Measurements from ENCODE around the gene UNC13D. TPM values are rescaled to one million over a fixed set of nuclear protein-coding genes. Genes with fewer than 3 reads are reported as not detected.
"Not testable (repeated sequence)": the region's sequence is repeated elsewhere in the genome, so short reads cannot be mapped to it uniquely, and the experiment has no call there.

The UNC13D gene
- total RNA-seq, 1 donor from 2014 or later, result 185 TPM

DNA sequence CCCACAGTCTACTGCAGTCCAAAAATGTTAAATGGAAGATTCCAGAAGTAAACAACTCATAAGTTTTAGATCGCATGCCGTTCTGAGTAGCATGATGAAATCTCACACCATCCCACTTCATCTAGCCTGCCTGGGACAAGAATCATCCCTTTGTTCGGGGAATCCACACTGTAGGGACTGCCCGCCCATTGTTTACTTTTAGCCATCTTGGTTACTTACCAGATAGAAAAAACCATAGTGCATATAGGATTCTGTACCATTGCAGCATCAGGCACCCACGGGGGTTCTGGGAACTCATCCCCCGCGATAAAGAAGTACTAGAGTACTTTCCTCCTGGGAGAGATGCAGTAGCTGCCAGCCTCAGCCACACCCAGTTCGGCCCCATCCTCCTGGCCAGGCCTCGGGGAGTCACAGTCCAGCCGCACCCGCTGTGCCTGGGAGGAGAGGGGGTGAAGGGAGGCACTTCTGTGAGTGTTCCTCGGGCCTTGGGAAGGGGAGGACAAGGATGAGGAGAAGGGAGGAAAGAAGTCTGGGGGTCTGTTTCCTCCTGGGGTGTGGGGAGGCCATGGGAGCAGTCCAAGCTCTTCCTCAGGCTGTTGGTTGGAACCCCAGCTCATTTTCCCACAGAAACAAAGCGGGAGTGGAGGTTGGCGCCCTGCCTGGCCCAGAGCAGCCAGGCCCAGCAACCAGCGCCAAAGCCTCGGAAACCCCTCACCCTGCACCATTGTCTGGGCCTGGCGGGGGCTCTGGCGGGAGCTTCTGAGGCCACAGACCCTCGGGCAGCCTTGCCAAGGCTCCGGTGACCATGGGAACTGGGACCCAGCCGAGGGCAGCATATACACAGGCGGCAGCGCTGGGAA is 25.3 kb upstream of the UNC13D start:
- no peak overlapping the region for H3K4me3 Mint-ChIP-seq
- DNase-seq (ENCODE audit: low spot score), result no peak
- H3K9me3 Mint-ChIP-seq, result no peaks in the 10 kb centered on the region
- no peaks in the 10 kb centered on the region for H3K27me3 Mint-ChIP-seq (ENCODE audit: insufficient read depth)
- intact Hi-C loops (cut with micrococcal nuclease), result no loop called here
- H3K4me1 Mint-ChIP-seq (ENCODE audit: low read depth), result peaks cover 34% of the 10 kb centered on the region
- H3K36me3 Mint-ChIP-seq (ENCODE audit: low read depth), result no peaks in the 10 kb centered on the region
- H3K27ac Mint-ChIP-seq, result no peak overlapping the region

DNA sequence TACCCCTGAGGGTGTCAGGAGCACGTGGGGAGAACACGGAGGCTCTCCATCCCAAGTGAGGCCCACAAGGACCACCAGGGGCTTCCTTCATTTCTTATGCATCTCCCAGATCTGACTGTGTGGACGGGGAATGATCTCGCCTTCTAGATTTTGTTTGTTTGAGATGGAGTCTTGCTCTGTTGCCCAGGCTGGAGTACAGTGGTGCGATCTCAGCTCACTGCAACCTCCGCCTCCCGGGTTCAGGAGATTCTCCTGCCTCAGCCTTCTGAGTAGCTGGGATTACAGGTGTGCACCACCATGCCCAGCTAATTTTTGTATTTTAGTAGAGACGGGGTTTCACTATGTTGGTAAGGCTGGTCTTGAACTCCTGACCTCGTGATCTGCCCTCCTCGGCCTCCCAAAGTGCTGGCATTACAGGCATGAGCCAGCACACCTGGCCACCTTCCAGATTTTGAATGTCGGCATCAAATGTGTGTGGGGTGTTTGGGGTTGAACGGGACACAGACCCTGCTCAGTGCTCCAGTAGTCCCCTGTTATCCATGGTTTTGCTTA is 24.6 kb upstream of the UNC13D start:
- H3K27ac Mint-ChIP-seq; DNase-seq (ENCODE audit: low spot score); H3K4me3 Mint-ChIP-seq; intact Hi-C loops (cut with micrococcal nuclease); H3K27me3 Mint-ChIP-seq (ENCODE audit: insufficient read depth); H3K36me3 Mint-ChIP-seq (ENCODE audit: low read depth); H3K9me3 Mint-ChIP-seq: not testable (repeated sequence)
- peaks cover 36% of the 10 kb centered on the region for H3K4me1 Mint-ChIP-seq (ENCODE audit: low read depth)

DNA sequence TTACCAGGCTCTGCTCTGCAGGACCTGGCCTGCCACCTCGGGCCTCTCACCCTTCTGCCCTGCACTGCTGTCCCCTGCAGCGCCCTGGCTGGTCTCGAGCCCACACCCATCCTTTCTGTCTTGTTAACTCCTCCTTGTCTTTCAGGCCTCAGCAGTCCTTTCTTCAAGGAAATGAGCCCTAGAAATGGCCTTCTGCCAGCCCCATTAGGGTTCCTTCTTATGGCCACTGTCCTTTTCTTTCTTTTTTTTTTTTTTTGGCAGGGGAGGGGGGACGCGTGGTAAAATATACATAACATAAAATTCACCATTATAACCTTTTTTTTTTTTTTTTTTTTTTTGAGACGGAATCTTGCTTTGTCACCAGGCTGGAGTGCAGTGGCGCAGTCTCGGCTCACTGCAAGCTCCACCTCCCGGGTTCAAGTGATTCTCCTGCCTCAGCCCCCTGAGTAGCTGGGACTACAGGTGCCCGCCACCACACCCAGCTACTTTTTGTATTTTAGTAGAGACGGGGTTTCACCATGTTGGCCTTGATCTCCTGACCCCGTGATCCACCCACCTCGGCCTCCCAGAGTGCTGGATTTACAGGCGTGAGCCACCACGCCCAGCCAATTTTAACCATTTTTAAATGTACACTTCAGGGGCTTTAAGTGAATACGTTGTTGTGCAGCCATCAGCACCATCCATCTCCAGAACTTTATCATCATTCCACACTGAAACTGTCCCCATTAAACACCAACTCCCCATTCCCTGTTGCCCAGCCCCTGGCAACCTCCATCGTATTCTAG is 21.4 kb upstream of the UNC13D start:
- DNase-seq (ENCODE audit: low spot score); H3K27me3 Mint-ChIP-seq (ENCODE audit: insufficient read depth); H3K9me3 Mint-ChIP-seq; H3K36me3 Mint-ChIP-seq (ENCODE audit: low read depth); intact Hi-C loops (cut with micrococcal nuclease): not testable (repeated sequence)
- Mint-ChIP-seq H3K4me3 (peak overlapping the region; percentile 50), H3K4me1 (ENCODE audit: low read depth) (peaks cover 21% of the 10 kb centered on the region), H3K27ac (peak overlapping the region; percentile 82)

DNA sequence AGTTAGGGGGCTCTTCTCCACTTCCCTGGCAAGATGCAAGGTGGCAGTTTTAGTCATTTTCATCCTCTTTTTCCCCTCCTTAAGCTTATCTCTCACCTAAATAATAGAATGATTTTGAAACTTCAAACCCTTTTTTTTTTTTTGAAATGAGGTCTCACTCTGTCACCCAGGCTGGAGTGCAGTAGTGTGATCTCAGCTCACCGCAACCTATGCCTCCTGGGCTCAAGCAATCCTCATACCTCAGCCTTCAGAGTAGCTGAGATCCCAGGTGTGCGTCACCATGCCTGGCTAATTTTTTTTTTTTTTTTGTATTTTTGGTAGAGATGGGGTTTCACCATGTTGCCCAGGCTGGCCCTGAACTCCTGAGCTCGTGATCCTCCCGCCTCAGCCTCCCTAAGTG is 20.7 kb upstream of the UNC13D start:
- peaks cover 21% of the 10 kb centered on the region for H3K4me1 Mint-ChIP-seq (ENCODE audit: low read depth)
- intact Hi-C loops (cut with micrococcal nuclease); H3K9me3 Mint-ChIP-seq; H3K27me3 Mint-ChIP-seq (ENCODE audit: insufficient read depth); DNase-seq (ENCODE audit: low spot score); H3K36me3 Mint-ChIP-seq (ENCODE audit: low read depth): not testable (repeated sequence)
- H3K4me3 Mint-ChIP-seq, result peak overlapping the region; percentile 50
- H3K27ac Mint-ChIP-seq, result peak overlapping the region; percentile 82

DNA sequence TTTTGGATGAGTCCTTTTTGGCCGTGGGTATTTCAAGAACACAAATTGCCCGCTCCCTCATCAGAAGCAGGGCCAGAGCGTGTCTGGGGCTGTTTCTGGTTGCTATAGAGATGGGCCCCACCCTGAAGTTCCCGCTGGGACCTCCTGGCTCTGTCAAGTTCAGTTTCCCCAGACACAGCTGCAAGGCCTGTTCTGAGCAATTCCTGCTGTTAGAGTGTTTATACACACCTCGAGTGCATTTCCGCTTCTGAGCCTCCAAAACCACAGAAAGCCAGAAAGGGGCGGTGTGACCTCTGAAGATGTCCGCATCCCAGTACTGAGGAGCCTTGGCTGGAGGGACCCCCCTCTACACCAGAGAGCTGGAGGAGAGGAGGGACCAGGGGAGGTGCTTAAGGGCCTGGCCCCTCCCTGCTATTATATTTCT is 20.3 kb upstream of the UNC13D start:
- H3K36me3 Mint-ChIP-seq (ENCODE audit: low read depth), result peaks cover 1% of the 10 kb centered on the region

DNA sequence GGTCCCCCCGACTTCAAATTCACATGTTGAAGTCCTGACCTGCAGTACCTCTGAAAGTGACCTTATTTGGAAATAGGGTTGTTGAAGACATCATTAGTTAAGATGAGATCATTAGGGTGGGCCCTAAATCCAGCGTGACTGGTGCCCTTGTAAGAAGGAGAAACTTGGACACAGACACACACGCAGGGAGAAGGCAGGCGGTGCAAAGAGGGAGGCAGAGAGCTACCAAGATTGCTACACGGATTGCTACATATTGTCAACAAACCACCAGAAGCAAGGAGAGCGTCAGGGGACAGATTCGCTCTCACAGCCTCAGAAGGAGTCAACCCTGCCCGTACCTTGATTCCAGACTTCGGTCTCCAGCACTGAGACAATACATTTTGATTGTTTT is 17.7 kb upstream of the UNC13D start:
- intact Hi-C loops (cut with micrococcal nuclease), result no loop called here
- peaks cover 38% of the 10 kb centered on the region for H3K4me1 Mint-ChIP-seq (ENCODE audit: low read depth)
- no peaks in the 10 kb centered on the region for H3K27me3 Mint-ChIP-seq (ENCODE audit: insufficient read depth)
- H3K36me3 Mint-ChIP-seq (ENCODE audit: low read depth), result peaks cover 1% of the 10 kb centered on the region
- H3K4me3 Mint-ChIP-seq, result no peak overlapping the region
- H3K27ac Mint-ChIP-seq, result peak overlapping the region; percentile 79
- no peaks in the 10 kb centered on the region for H3K9me3 Mint-ChIP-seq
- no peak for DNase-seq (ENCODE audit: low spot score)

More for the DNA sequence above, 20.3 kb upstream of the UNC13D start:
- peak overlapping the region; percentile 82 for H3K27ac Mint-ChIP-seq
- H3K9me3 Mint-ChIP-seq, result no peaks in the 10 kb centered on the region
- peaks cover 21% of the 10 kb centered on the region for H3K4me1 Mint-ChIP-seq (ENCODE audit: low read depth)
- no peaks in the 10 kb centered on the region for H3K27me3 Mint-ChIP-seq (ENCODE audit: insufficient read depth)
- DNase-seq (ENCODE audit: low spot score), result peak; percentile 62
- intact Hi-C loops (cut with micrococcal nuclease), result no loop called here
- H3K4me3 Mint-ChIP-seq, result peak overlapping the region; percentile 50

DNA sequence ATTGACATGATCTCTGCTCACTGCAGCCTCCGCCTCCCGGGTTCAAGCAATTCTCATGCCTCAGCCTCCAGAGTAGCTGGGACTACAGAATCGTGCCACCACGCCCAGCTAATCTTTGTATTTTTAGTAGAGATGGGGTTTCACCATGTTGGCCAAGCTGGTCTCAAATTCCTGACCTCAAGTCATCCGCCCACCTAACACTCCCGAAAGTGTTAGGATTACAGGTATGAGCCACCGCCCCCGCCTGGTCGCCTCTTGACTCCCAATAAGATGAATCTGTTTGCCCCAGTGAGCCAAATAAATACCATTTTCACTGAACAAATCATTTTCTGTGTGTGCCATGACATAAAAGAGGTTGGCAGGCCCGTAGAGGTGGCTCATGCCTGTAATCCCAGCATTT is 15.2 kb upstream of the UNC13D start:
- intact Hi-C loops (cut with micrococcal nuclease); H3K9me3 Mint-ChIP-seq; H3K36me3 Mint-ChIP-seq (ENCODE audit: low read depth); H3K27me3 Mint-ChIP-seq (ENCODE audit: insufficient read depth); DNase-seq (ENCODE audit: low spot score); H3K4me3 Mint-ChIP-seq: not testable (repeated sequence)
- peak overlapping the region; percentile 86 for H3K27ac Mint-ChIP-seq
- peaks cover 29% of the 10 kb centered on the region for H3K4me1 Mint-ChIP-seq (ENCODE audit: low read depth)

DNA sequence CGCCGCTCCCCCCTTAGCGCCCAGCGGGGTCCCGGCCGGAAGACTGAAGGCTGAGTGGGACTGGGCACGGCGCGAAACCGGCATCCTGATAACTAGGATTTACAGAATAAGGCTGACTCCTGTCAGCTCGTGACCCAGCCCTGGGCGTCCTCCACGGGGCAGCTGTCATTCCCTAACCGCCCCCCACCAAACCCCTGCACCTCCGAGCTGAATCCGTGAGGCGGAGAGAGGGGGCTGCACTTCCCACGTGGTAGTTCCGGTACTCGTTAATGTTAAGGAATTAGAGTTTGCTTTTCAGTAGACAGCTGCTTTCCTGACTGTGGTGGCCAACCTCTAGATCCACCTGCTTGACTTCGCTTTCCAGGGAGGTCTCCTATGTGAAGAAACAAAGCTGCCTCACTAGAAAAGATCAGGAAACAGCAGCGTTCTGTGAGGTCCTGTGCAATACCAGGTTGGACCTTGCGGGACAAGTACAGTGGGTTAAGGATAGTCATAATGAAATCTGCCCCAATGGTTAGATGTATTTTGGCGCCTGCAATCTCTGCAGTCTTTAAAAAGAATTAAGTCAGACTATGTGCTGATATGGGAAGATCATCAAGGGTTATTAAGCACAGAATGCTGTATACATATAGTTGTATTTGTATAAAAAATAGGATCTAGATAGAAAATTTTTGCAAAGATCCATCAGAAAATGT is 12.0 kb upstream of the UNC13D start:
- DNase-seq (ENCODE audit: low spot score), result no peak
- peaks cover 2% of the 10 kb centered on the region for H3K36me3 Mint-ChIP-seq (ENCODE audit: low read depth)
- intact Hi-C loops (cut with micrococcal nuclease), result no loop called here
- H3K9me3 Mint-ChIP-seq, result no peaks in the 10 kb centered on the region
- peaks cover 34% of the 10 kb centered on the region for H3K4me1 Mint-ChIP-seq (ENCODE audit: low read depth)
- H3K4me3 Mint-ChIP-seq, result no peak overlapping the region
- no peaks in the 10 kb centered on the region for H3K27me3 Mint-ChIP-seq (ENCODE audit: insufficient read depth)
- H3K27ac Mint-ChIP-seq, result peak overlapping the region; percentile 88

DNA sequence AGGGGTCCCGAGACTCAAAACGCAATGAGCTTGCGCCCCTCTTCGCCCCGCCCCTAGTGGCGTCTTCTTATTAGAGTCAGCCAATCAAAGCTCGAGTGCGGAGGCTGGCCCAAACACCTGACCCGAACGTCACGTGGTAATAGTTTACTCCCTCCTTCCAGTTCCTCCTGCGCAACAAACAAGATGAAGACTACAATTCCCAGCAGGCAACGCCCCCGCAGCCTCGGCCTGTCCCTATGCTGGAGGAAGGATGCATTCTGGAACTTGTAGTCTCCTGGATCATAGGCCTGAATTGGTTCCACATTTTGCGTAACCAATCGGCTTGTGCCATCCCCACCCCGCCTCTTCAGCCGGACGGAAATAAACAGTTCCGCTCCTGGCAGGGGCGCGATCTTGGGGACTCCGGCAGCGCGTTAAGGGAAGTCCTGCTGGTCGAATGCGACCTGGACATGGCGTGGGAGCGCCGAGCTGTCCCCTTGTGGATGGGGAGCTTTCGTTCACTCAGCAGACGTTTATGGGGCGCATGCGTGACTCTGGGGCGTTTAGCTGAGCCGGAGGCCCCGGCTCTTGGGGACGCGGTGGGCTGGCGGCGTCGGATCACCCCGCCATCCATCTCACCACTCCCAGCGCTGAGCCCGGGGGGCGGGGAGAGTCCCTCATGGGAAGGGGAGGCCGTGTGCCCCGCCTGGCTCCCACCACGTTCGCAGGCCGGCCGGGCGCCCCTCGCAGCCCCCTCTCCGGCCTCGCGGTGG is 11.3 kb upstream of the UNC13D start, which contains the start of gene WBP2:
Gene WBP2 (minus strand): TSS at position 26 of the 752 bp plus-strand sequence. CDS start 38 bp downstream, outside the sequence.
- peak; percentile 96 for DNase-seq (ENCODE audit: low spot score)
- Mint-ChIP-seq H3K27me3 (ENCODE audit: insufficient read depth) (no peaks in the 10 kb centered on the region), H3K36me3 (ENCODE audit: low read depth) (peaks cover 2% of the 10 kb centered on the region), H3K4me1 (ENCODE audit: low read depth) (peaks cover 34% of the 10 kb centered on the region), H3K27ac (peak within 1 kb of the TSS; percentile 88), H3K9me3 (no peaks in the 10 kb centered on the region), H3K4me3 (no peak within 1 kb of the TSS)
- intact Hi-C loops (cut with micrococcal nuclease), result loop anchor here (1.0 to 2.0 kb wide), 11 partner anchors 11 to 189 kb away; partner anchors contain the start of genes ACOX1, FBF1, MRPL38 and RECQL5

DNA sequence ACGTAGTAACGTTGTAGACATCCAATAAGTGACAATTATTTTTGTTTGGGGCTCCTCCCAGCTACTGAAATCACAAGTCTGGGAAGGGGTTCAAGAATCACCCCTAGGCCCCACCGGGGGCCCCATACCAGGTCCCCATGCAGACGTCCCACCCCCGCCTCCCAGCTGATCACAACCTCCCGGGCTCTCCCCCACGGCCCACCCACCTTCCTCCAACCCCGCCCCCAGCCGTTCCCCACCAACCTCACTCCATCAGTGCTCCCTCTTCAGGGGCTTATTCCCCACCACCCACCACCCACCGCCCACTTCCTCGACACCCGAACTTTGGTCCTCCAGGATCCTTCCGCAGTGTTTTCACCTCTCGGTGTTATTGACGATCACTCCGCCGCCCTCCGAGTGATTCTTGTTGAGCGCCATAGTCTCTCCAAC is 10.7 kb upstream of the UNC13D start:
- no peak overlapping the region for H3K4me3 Mint-ChIP-seq
- H3K4me1 Mint-ChIP-seq (ENCODE audit: low read depth), result peaks cover 34% of the 10 kb centered on the region
- no peak for DNase-seq (ENCODE audit: low spot score)
- peaks cover 3% of the 10 kb centered on the region for H3K36me3 Mint-ChIP-seq (ENCODE audit: low read depth)
- no peaks in the 10 kb centered on the region for H3K9me3 Mint-ChIP-seq
- H3K27me3 Mint-ChIP-seq (ENCODE audit: insufficient read depth), result no peaks in the 10 kb centered on the region
- intact Hi-C loops (cut with micrococcal nuclease), result loop anchor here (1.0 to 2.0 kb wide), 11 partner anchors 11 to 188 kb away; partner anchors contain the start of genes ACOX1, FBF1, MRPL38 and RECQL5
- H3K27ac Mint-ChIP-seq, result no peak overlapping the region

DNA sequence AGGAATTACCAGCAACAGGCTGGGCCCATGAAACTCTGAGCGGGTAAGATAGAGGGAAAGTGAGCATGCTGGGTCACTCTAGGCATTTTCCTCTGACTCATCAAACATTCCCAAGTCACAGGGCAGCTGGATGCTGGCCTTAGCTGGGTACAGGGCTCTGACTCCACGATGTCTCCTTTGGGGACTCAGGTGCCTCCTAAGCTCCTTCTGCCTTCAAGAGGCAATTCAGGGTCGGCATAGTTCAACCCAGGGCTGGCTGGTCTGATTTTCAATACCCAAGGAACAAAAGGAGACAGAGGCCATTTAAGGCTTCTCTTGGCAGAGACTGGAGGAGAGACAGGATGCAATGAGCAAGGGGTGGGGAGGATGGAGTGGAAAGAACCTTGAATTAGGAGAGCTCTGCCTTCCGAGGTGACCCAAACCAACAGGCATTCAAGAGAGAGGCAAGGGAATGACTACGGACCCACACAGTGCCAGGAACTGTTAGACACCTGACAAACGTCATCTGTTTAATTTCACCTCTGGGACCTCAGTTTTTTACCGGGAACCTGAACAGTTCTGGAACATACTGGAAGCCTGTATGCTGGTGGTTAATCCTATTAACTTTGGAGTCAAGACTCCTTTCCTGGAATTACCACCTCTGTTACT is 10.0 kb upstream of the UNC13D start:
- intact Hi-C loops (cut with micrococcal nuclease), result loop anchor here (2.0 kb wide), 2 partner anchors 23 to 187 kb away; partner anchors contain the start of genes RECQL5 and SAP30BP
- no peak for DNase-seq (ENCODE audit: low spot score)
- Mint-ChIP-seq H3K4me1 (ENCODE audit: low read depth) (peaks cover 32% of the 10 kb centered on the region), H3K9me3 (no peaks in the 10 kb centered on the region), H3K36me3 (ENCODE audit: low read depth) (peaks cover 7% of the 10 kb centered on the region), H3K4me3 (no peak overlapping the region), H3K27me3 (ENCODE audit: insufficient read depth) (no peaks in the 10 kb centered on the region), H3K27ac (no peak overlapping the region)

All from activated T-helper 1 cell treated with anti-CD3 and anti-CD28 coated beads, Interleukin-12 subunit alpha, Interleukin-12 subunit beta, Interleukin-2, Interleukin-4 antibody, amounts not matched to agents 30 ng/mL and 10 ng/mL and 1 ng/mL, durations not matched to agents 14 hours and 24 hours and 36 hours (primary cell).